GM21723 (cell line): ENCODE data around the gene MRO.

Experiments used
- ATAC-seq: cut with Tn5 transposase; IDR thresholded peaks from one replicate; pipeline ENCODE4 v1.9.1; 2021; ENCODE audit warnings: mild to moderate bottlenecking, moderate library complexity; ENCODE audit not compliant: unreplicated experiment

MRO gene

GRCh38 chr18:50748243-50749229 is 71.3 kb downstream of the MRO start:
- ATAC-seq: no peak

GRCh38 chr18:50747849-50748242 is 72.0 kb downstream of the MRO start:
- ATAC-seq: no peak

- ATAC-seq: no peak
Measured at GRCh38 chr18:50745945-50746344, 73.9 kb downstream of the MRO start.
